ENCODE results near the gene ATP2A2. TPM values are rescaled to one million over a fixed set of nuclear protein-coding genes. Genes with fewer than 3 reads are reported as not detected.

Gene ATP2A2
- total RNA-seq, 1 experiment from 2014 or later, result 262 TPM

DNA sequence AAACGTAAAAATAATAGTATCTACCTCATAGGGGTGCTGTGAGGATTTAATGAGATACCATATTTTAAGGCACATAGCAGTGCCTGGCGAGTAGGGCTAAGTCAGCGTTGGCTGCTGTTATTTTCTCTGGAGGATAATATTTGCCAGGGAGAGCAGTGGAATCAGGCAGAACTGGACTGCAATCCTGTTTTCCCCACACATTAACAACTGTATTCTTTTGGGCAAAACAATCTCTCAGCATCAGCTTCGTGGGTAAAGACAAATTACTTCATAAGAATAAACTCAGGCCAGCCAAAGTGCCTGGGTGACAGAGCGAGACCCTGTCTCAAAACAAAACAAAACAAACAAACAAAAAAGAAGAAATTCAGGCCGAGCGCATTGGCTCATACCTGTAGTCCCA is 29.7 kb upstream of the ATP2A2 start:
- no TSS peak for BruUV-seq (replicated peaks)
- Histone ChIP-seq H3K4me1 (peaks cover 52% of the 10 kb centered on the region), H3K27me3 (replicated peaks; ENCODE audit: control insufficient read depth, insufficient read depth, low read length) (no peaks in the 10 kb centered on the region), H3K36me3 (ENCODE audit: control insufficient read depth, insufficient read depth, low read length) (no peaks in the 10 kb centered on the region), H3K4me3 (ENCODE audit: low read depth, low read length) (no peak overlapping the region), H3K9me3 (no peaks in the 10 kb centered on the region)
- Mint-ChIP-seq H3K4me1 (ENCODE audit: low read depth, unreplicated experiment) (peaks cover 40% of the 10 kb centered on the region), H3K36me3 (ENCODE audit: insufficient read depth, unreplicated experiment) (no peaks in the 10 kb centered on the region), H3K27ac (ENCODE audit: unreplicated experiment) (no peak overlapping the region), H3K9me3 (ENCODE audit: unreplicated experiment) (no peaks in the 10 kb centered on the region), H3K4me3 (ENCODE audit: unreplicated experiment) (no peak overlapping the region), H3K27me3 (ENCODE audit: insufficient read depth, unreplicated experiment) (no peaks in the 10 kb centered on the region)
- TF ChIP-seq, protein P1, sequence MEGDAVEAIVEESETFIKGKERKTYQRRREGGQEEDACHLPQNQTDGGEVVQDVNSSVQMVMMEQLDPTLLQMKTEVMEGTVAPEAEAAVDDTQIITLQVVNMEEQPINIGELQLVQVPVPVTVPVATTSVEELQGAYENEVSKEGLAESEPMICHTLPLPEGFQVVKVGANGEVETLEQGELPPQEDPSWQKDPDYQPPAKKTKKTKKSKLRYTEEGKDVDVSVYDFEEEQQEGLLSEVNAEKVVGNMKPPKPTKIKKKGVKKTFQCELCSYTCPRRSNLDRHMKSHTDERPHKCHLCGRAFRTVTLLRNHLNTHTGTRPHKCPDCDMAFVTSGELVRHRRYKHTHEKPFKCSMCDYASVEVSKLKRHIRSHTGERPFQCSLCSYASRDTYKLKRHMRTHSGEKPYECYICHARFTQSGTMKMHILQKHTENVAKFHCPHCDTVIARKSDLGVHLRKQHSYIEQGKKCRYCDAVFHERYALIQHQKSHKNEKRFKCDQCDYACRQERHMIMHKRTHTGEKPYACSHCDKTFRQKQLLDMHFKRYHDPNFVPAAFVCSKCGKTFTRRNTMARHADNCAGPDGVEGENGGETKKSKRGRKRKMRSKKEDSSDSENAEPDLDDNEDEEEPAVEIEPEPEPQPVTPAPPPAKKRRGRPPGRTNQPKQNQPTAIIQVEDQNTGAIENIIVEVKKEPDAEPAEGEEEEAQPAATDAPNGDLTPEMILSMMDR (IDR thresholded peaks at IDR 0.05; ENCODE audit: insufficient read depth in 1 of 2, low read depth in 1 of 2, low read length in 1 of 2, severe bottlenecking in 1 of 2, unreplicated experiment in 1 of 2), result no peak
- POLR2A ChIA-PET, result no interaction called here
- intact Hi-C loops (cut with micrococcal nuclease; ENCODE audit: unreplicated experiment), result no loop called here
- CTCF ChIA-PET, result interaction anchor here (0.7 kb wide), 1 partner anchor 74 kb away, joined by 3 read pairs; no protein-coding TSS in a partner anchor
- DNase-seq, result no peak

DNA sequence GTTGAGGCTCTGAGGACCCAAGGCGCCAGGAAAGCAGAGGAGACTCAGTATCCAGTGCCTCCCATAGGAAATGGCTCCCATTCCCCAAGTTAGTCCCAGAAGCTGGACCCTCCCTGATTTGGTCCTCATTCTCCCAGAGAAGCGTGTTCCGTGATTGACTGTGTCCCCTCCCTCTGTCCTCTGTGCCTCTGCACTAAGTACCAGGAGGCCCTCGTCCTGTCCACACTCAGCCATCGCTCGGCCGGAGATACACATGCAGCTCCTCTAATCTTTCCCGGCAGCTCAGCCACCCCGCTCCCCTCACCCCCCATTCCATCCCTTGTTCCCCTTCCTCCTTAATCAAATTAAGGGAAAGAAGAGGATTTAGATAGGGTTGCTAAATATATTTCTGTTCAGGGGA is 28.3 kb upstream of the ATP2A2 start:
- BruUV-seq (replicated peaks), result no TSS peak
- Histone ChIP-seq H3K27me3 (replicated peaks; ENCODE audit: control insufficient read depth, insufficient read depth, low read length) (no peaks in the 10 kb centered on the region), H3K4me1 (peaks cover 43% of the 10 kb centered on the region), H3K4me3 (ENCODE audit: low read depth, low read length) (no peak overlapping the region), H3K36me3 (ENCODE audit: control insufficient read depth, insufficient read depth, low read length) (no peaks in the 10 kb centered on the region), H3K9me3 (no peaks in the 10 kb centered on the region)
- Mint-ChIP-seq H3K27ac (ENCODE audit: unreplicated experiment) (no peak overlapping the region), H3K4me3 (ENCODE audit: unreplicated experiment) (no peak overlapping the region), H3K27me3 (ENCODE audit: insufficient read depth, unreplicated experiment) (no peaks in the 10 kb centered on the region), H3K9me3 (ENCODE audit: unreplicated experiment) (no peaks in the 10 kb centered on the region), H3K4me1 (ENCODE audit: low read depth, unreplicated experiment) (peaks cover 29% of the 10 kb centered on the region), H3K36me3 (ENCODE audit: insufficient read depth, unreplicated experiment) (no peaks in the 10 kb centered on the region)
- CTCF ChIA-PET, result interaction anchor here (0.7 kb wide), 1 partner anchor 336 kb away, joined by 4 read pairs; no protein-coding TSS in a partner anchor
- TF ChIP-seq, protein P1 (IDR thresholded peaks at IDR 0.05; ENCODE audit: insufficient read depth in 1 of 2, low read depth in 1 of 2, low read length in 1 of 2, severe bottlenecking in 1 of 2, unreplicated experiment in 1 of 2), result no peak
- intact Hi-C loops (cut with micrococcal nuclease; ENCODE audit: unreplicated experiment), result no loop called here
- DNase-seq, result peak in 1 of 2 experiments; percentile 36
- POLR2A ChIA-PET, result no interaction called here

DNA sequence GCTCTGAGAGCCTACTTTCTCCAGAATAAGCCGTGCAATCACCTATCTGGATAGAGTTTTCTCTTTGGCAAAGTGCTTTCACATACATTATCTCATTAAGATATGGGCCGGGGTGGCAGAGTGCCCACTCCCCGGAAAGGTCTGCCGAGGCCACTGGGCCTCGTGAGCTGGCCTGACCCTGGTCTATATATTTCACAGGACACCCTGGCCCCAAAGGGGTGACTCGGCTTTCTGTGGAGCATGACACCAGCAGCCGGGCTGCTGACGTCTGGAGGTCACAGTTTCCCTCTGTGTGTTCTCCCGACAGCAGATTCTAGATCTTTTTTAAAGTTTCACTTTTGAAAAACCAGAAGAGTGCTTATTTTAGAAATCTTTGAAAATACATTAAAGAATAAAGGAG is 27.9 kb upstream of the ATP2A2 start:
- Mint-ChIP-seq H3K27ac (ENCODE audit: unreplicated experiment) (no peak overlapping the region), H3K9me3 (ENCODE audit: unreplicated experiment) (no peaks in the 10 kb centered on the region), H3K27me3 (ENCODE audit: insufficient read depth, unreplicated experiment) (no peaks in the 10 kb centered on the region), H3K4me1 (ENCODE audit: low read depth, unreplicated experiment) (peaks cover 25% of the 10 kb centered on the region), H3K4me3 (ENCODE audit: unreplicated experiment) (no peak overlapping the region), H3K36me3 (ENCODE audit: insufficient read depth, unreplicated experiment) (no peaks in the 10 kb centered on the region)
- intact Hi-C loops (cut with micrococcal nuclease; ENCODE audit: unreplicated experiment), result no loop called here
- TF ChIP-seq, protein P1 (IDR thresholded peaks at IDR 0.05; ENCODE audit: insufficient read depth in 1 of 2, low read depth in 1 of 2, low read length in 1 of 2, severe bottlenecking in 1 of 2, unreplicated experiment in 1 of 2), result no peak
- Histone ChIP-seq H3K4me3 (ENCODE audit: low read depth, low read length) (no peak overlapping the region), H3K9me3 (no peaks in the 10 kb centered on the region), H3K27me3 (replicated peaks; ENCODE audit: control insufficient read depth, insufficient read depth, low read length) (no peaks in the 10 kb centered on the region), H3K36me3 (ENCODE audit: control insufficient read depth, insufficient read depth, low read length) (no peaks in the 10 kb centered on the region), H3K4me1 (peaks cover 38% of the 10 kb centered on the region)
- BruUV-seq (replicated peaks), result no TSS peak
- POLR2A ChIA-PET, result no interaction called here
- no peak for DNase-seq
- CTCF ChIA-PET, result interaction anchor here (0.8 kb wide), 1 partner anchor 22 kb away, joined by 3 read pairs; no protein-coding TSS in a partner anchor
